Anterior cingulate cortex (tissue), 58 donors: ENCODE data around the gene UBE2O.

Experiments
- DNase-seq, 58 donors: peaks; one replicate each; lab custom pipeline; 2025; lab: John Stamatoyannopoulos, UW

UBE2O gene

GRCh38 chr17:76442341-76443338 is 10.3 kb downstream of the UBE2O start:
- no peak for DNase-seq

GRCh38 chr17:76441686-76442340 is 11.1 kb downstream of the UBE2O start:
- no peak for DNase-seq

GRCh38 chr17:76440751-76441362 is 12.1 kb downstream of the UBE2O start:
- no peak for DNase-seq

GRCh38 chr17:76439314-76439928 is 13.5 kb downstream of the UBE2O start:
- DNase-seq = no peak

GRCh38 chr17:76438906-76439305 is 14.0 kb downstream of the UBE2O start:
- no peak for DNase-seq

GRCh38 chr17:76437467-76438402 is 15.2 kb downstream of the UBE2O start:
- no peak for DNase-seq

- DNase-seq = no peak
Observed at GRCh38 chr17:76435751-76436150, 17.2 kb downstream of the UBE2O start.

GRCh38 chr17:76434870-76435269 is 18.1 kb downstream of the UBE2O start:
- DNase-seq = no peak

GRCh38 chr17:76433693-76434092 is 19.3 kb downstream of the UBE2O start:
- no peak for DNase-seq

- no peak for DNase-seq
Observed at GRCh38 chr17:76432712-76433336, 20.1 kb downstream of the UBE2O start.

- DNase-seq = no peak
Observed at GRCh38 chr17:76432004-76432403, 20.9 kb downstream of the UBE2O start.

GRCh38 chr17:76431509-76431908 is 21.4 kb downstream of the UBE2O start:
- DNase-seq = no peak

GRCh38 chr17:76428511-76428910 is 24.4 kb downstream of the UBE2O start:
- no peak for DNase-seq

GRCh38 chr17:76427501-76428231 is 25.3 kb downstream of the UBE2O start:
- peak in 1 of 58 donors; percentile 47 for DNase-seq

GRCh38 chr17:76426853-76427252 is 26.1 kb downstream of the UBE2O start:
- no peak for DNase-seq

GRCh38 chr17:76422860-76423259 is 30.1 kb downstream of the UBE2O start:
- DNase-seq = no peak

- DNase-seq = no peak
Observed at GRCh38 chr17:76422406-76422805, 30.5 kb downstream of the UBE2O start.

GRCh38 chr17:76421044-76421407 is 31.9 kb downstream of the UBE2O start:
- no peak for DNase-seq
